Activated T-cell treated with anti-CD3 and anti-CD28 coated beads, Interleukin-2, amount 50 U/mL, for 72 hours (primary cell): ENCODE measurements around the gene SMOC2. TPM values are rescaled to one million over a fixed set of nuclear protein-coding genes. Genes with fewer than 3 reads are reported as not detected.

Experiments
- ATAC-seq, 2 donors: fragments of 150-1000 bp; cut with Tn5 transposase; replicated peaks in 1 of 2; 2 replicates each; pipeline ENCODE4 v1.10.0; 2021; ENCODE audit warnings: moderate library complexity in 2 of 2, mild to moderate bottlenecking in 1 of 2
- DNase-seq, 2 donors: peaks; one replicate each; pipeline ENCODE4 v3.0.0; 2021 to 2022; ENCODE audit warnings: mixed read lengths in 1 of 2
- H3K27ac Mint-ChIP-seq: one replicate; pipeline ENCODE4 v1.8.0; 2022; ENCODE audit warnings: mild to moderate bottlenecking, moderate library complexity, mixed read lengths
- H3K27me3 Mint-ChIP-seq: one replicate; pipeline ENCODE4 v1.8.0; 2022; ENCODE audit warnings: low read depth, mixed read lengths
- H3K36me3 Mint-ChIP-seq, 2 donors: one replicate each; pipeline ENCODE4 v1.8.0; 2022; ENCODE audit warnings: mixed read lengths in 2 of 2, mild to moderate bottlenecking in 1 of 2; ENCODE audit not compliant: insufficient read depth in 2 of 2
- H3K4me1 Mint-ChIP-seq: one replicate; pipeline ENCODE4 v1.8.0; 2022; ENCODE audit warnings: low read depth, mixed read lengths
- H3K4me3 Mint-ChIP-seq, 2 donors: one replicate each; pipeline ENCODE4 v1.8.0; 2022; ENCODE audit warnings: mild to moderate bottlenecking in 2 of 2, mixed read lengths in 2 of 2, moderate library complexity in 2 of 2
- H3K9me3 Mint-ChIP-seq, 2 donors: one replicate each; pipeline ENCODE4 v1.8.0; 2022; ENCODE audit warnings: mixed read lengths in 2 of 2
- total RNA-seq, 2 donors: library from RNA; stranded (reverse); gene quantifications; one replicate each; pipeline ENCODE4 v1.2.3, GENCODE V29; 2022

SMOC2 gene
- total RNA-seq, 2 donors from 2014 or later: not detected

DNA sequence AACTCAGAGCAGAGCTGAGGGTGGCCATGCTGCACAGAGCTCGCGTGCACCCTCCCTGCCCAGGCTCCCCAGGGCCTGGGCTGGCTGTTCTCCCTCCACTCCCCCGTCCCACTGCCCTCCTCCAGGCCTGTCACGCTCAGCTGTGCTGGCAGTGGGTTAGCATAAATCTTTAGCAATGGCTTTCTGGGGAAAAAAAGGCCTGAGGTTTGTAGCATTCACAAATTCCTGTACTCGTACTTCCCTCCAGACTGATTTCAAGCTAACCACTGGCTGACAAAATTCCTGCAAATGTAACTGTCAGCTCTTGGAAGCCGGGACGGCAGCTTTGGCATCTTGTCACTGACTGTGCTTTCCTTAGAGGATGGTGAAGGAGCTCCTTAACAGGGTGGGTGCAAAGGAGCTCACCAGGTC, 22.3 kb upstream of the SMOC2 start:
- no peak overlapping the region for H3K4me3 Mint-ChIP-seq
- ATAC-seq (no peak), DNase-seq (no peak)
- H3K4me1 Mint-ChIP-seq: no peaks in the 10 kb centered on the region
- no peaks in the 10 kb centered on the region for H3K36me3 Mint-ChIP-seq
- H3K27me3 Mint-ChIP-seq: no peaks in the 10 kb centered on the region
- no peaks in the 10 kb centered on the region for H3K9me3 Mint-ChIP-seq
- no peak overlapping the region for H3K27ac Mint-ChIP-seq

- Mint-ChIP-seq H3K36me3 (no peaks in the 10 kb centered on the region), H3K9me3 (no peaks in the 10 kb centered on the region), H3K27ac (no peak overlapping the region), H3K27me3 (no peaks in the 10 kb centered on the region), H3K4me3 (no peak overlapping the region), H3K4me1 (no peaks in the 10 kb centered on the region)
- no peak for DNase-seq
- ATAC-seq: no peak
Measured at GRCh38 chr6:168419569-168419968, 21.4 kb upstream of the SMOC2 start.

DNA sequence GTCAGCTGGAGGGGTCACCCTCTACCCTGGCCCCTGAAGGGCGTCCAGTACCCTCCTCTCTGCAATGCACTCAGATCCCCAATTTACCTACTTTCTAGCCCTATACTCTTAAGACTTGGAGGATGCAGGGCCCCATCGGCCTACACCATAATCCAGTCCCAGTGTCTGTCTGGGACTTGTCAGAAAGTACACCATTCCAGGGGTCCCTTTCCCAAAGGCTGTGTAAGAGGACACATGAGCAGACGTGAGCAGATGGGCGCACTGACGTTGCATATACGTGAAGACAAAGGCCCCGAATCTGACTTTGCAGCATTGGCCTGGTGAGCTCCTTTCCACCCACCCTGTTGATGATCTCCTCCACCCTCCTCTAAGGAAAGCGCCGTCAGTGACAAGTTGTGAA, 20.9 kb upstream of the SMOC2 start:
- Mint-ChIP-seq H3K27me3 (no peaks in the 10 kb centered on the region), H3K4me1 (no peaks in the 10 kb centered on the region), H3K9me3 (no peaks in the 10 kb centered on the region), H3K27ac (no peak overlapping the region), H3K4me3 (no peak overlapping the region), H3K36me3 (no peaks in the 10 kb centered on the region)
- DNase-seq (no peak), ATAC-seq (no peak)

DNA sequence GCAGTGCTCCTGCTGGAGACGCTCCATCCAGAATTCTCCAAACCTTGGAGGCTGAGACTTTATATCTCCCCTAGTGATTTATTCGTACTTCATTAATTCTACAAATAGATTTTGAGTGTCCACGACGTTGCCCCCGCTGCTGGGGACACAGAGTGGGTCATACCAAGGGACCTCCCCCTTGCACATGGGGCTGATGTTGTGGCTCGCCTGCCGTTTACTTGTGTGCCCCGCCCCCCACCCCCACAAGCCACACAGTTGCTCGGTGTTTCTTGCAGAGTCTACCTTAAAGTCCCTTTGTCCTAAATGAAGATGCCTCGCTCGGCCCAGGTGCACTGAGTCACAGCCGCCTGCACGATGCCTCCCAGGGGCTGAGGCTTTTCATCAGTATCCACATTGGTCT, 20.3 kb upstream of the SMOC2 start:
- Mint-ChIP-seq H3K27me3 (no peaks in the 10 kb centered on the region), H3K4me1 (no peaks in the 10 kb centered on the region), H3K36me3 (no peaks in the 10 kb centered on the region), H3K4me3 (no peak overlapping the region), H3K9me3 (no peaks in the 10 kb centered on the region), H3K27ac (no peak overlapping the region)
- ATAC-seq (no peak), DNase-seq (no peak)

DNA sequence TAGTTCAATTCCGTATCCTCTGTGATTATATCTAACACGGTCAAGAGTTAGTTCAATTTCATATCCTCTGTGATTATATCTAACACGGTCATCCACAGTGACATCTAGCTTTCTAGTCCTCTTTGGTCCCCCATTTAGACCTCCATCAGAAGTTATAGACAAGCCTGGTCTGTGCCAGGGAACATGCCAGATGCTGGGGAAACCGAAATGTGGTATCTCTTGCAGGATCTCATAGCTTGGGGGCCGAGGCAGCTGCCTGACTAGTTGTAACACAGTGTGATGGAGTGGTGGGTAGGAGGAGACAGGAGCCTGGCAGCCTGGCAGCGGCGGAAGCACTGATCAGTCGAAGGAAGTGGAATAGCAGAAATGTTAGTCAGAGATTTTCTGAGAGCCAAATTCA, 13.8 kb upstream of the SMOC2 start:
- peaks cover under 1% of the 10 kb centered on the region for H3K27me3 Mint-ChIP-seq
- no peaks in the 10 kb centered on the region for H3K9me3 Mint-ChIP-seq
- DNase-seq (no peak), ATAC-seq (no peak)
- no peaks in the 10 kb centered on the region for H3K4me1 Mint-ChIP-seq
- no peaks in the 10 kb centered on the region for H3K36me3 Mint-ChIP-seq
- H3K27ac Mint-ChIP-seq: no peak overlapping the region
- H3K4me3 Mint-ChIP-seq: no peak overlapping the region

GRCh38 chr6:168428052-168428826, 12.7 kb upstream of the SMOC2 start:
- Mint-ChIP-seq H3K4me3 (no peak overlapping the region), H3K36me3 (no peaks in the 10 kb centered on the region), H3K4me1 (no peaks in the 10 kb centered on the region), H3K9me3 (no peaks in the 10 kb centered on the region), H3K27me3 (peaks cover 6% of the 10 kb centered on the region), H3K27ac (no peak overlapping the region)
- no peak for ATAC-seq
- no peak for DNase-seq

GRCh38 chr6:168428863-168429262, 12.1 kb upstream of the SMOC2 start:
- no peak overlapping the region for H3K27ac Mint-ChIP-seq
- no peaks in the 10 kb centered on the region for H3K36me3 Mint-ChIP-seq
- H3K9me3 Mint-ChIP-seq: no peaks in the 10 kb centered on the region
- DNase-seq: no peak
- no peak overlapping the region for H3K4me3 Mint-ChIP-seq
- peaks cover 6% of the 10 kb centered on the region for H3K27me3 Mint-ChIP-seq
- no peak for ATAC-seq
- H3K4me1 Mint-ChIP-seq: no peaks in the 10 kb centered on the region

DNA sequence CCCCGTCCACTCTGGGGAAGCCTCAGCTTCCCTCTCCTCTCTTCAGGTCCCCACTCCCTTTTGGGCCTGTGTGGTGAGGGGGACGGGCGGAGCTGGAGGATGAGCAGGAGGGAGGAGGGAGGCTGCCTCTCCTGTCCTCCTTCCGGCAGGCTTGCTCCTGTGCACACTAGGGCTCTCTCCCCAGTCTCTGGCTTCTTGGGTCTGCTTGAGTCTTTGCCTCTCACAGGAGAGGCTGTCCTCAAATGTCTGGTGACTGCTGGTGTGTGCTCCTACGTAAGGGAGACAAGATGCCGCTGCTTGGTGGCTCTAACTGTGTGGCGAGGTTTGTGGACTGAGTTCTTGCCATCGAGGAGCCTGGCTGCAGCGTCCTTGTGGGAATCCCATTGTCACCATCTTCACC, 8.8 kb upstream of the SMOC2 start:
- no peak for DNase-seq
- Mint-ChIP-seq H3K36me3 (no peaks in the 10 kb centered on the region), H3K27me3 (peaks cover 6% of the 10 kb centered on the region), H3K4me1 (no peaks in the 10 kb centered on the region), H3K9me3 (no peaks in the 10 kb centered on the region), H3K4me3 (no peak overlapping the region), H3K27ac (no peak overlapping the region)
- ATAC-seq: no peak

DNA sequence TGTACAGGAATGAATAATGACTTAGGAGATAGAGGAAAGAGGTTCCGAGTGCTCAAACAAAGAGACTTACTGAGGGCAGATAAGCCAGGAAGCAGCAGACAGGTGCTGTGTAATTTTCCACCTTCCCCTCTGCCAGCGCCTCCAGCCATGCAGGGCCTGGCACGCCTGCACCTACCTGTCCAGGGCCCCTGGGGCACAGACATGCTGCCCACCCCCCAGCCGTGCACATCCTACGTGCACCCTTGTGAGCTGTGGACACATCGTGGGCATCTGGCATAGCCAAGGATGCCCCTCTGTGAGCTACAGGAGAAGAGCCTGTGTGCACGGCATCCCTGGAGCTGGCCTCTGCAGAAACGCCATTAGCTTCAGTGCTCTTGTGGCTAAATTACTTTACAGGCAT, 7.1 kb upstream of the SMOC2 start:
- no peaks in the 10 kb centered on the region for H3K36me3 Mint-ChIP-seq
- no peaks in the 10 kb centered on the region for H3K4me1 Mint-ChIP-seq
- ATAC-seq (no peak), DNase-seq (no peak)
- no peak overlapping the region for H3K27ac Mint-ChIP-seq
- H3K9me3 Mint-ChIP-seq: no peaks in the 10 kb centered on the region
- no peak overlapping the region for H3K4me3 Mint-ChIP-seq
- H3K27me3 Mint-ChIP-seq: peaks cover 8% of the 10 kb centered on the region

DNA sequence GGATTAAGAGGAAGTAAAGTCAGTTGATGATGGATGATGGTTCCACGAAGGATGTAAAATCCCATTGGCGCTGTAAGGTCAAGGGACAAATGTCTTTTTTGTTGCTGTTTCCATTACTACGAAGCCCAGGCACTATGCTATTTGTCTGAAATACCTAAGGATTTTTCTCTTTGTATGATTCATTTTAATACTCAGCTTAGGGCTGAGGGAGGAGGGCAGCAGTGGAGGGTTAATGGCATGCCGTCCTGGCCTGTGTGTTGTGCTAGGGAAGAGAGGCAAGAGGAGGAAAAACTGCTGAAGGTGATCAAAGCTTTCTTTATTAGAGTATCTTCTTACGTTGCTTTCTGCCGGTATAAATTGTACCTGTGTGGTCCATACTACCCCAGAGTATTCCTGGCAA, 6.5 kb upstream of the SMOC2 start:
- H3K36me3 Mint-ChIP-seq: no peaks in the 10 kb centered on the region
- H3K4me3 Mint-ChIP-seq: no peak overlapping the region
- H3K27me3 Mint-ChIP-seq: peaks cover 14% of the 10 kb centered on the region
- H3K4me1 Mint-ChIP-seq: no peaks in the 10 kb centered on the region
- H3K27ac Mint-ChIP-seq: no peak overlapping the region
- DNase-seq (no peak), ATAC-seq (no peak)
- no peaks in the 10 kb centered on the region for H3K9me3 Mint-ChIP-seq

- no peaks in the 10 kb centered on the region for H3K9me3 Mint-ChIP-seq
- peaks cover 0 to 2% of the 10 kb centered on the region in 2 donors for H3K36me3 Mint-ChIP-seq
- no peak overlapping the region for H3K4me3 Mint-ChIP-seq
- H3K4me1 Mint-ChIP-seq: no peaks in the 10 kb centered on the region
- ATAC-seq (no peak), DNase-seq (no peak)
- peaks cover 24% of the 10 kb centered on the region for H3K27me3 Mint-ChIP-seq
- H3K27ac Mint-ChIP-seq: no peak overlapping the region
Measured at GRCh38 chr6:168437751-168438150, 3.2 kb upstream of the SMOC2 start.

DNA sequence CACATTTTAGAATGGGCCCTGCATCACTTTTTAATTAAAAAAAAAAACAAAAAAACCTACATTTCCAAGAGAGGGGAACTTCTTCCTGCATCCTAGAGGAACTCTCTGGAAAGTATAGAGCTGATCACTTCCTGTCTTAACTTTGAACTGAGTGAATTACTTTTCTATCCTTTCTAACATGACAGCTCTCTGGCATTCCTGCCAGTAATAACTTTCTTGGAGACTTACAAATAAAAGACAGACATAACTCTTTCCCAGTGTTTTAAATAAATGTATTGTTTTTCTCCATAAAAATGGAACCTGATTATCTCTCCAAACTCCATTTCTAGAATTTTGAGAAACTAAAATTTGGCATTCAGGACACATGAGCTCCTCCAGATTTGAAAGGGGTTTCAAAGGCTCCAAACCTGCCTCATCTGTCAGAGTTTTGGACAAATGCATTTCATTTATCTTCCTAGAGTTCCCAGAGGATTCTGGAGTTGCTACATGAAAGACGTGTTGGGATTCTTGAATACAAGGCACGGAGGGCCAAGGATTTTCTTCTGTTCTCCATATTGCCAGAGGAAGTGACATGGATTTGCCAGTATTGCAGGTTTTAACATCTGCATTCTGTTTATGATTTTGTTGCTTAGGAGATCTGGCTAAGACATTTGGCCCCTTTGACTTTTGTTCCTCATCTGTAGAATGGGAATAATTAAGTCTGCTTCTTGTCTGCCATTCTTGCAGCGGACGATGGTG, 2.0 kb upstream of the SMOC2 start:
- Mint-ChIP-seq H3K4me3 (no peak overlapping the region), H3K4me1 (no peaks in the 10 kb centered on the region), H3K27me3 (peaks cover 36% of the 10 kb centered on the region), H3K9me3 (no peaks in the 10 kb centered on the region), H3K36me3 (peaks cover 0 to 2% of the 10 kb centered on the region in 2 donors), H3K27ac (no peak overlapping the region)
- DNase-seq: no peak
- ATAC-seq: no peak

- DNase-seq (no peak), ATAC-seq (no peak)
- peaks cover 46% of the 10 kb centered on the region for H3K27me3 Mint-ChIP-seq
- H3K27ac Mint-ChIP-seq: no peak overlapping the region
- H3K36me3 Mint-ChIP-seq: peaks cover 0 to 2% of the 10 kb centered on the region in 2 donors
- no peak overlapping the region for H3K4me3 Mint-ChIP-seq
- H3K4me1 Mint-ChIP-seq: no peaks in the 10 kb centered on the region
- H3K9me3 Mint-ChIP-seq: no peaks in the 10 kb centered on the region
Measured at GRCh38 chr6:168439794-168440450, 1.1 kb upstream of the SMOC2 start.
